HG02973 (cell line): ENCODE results near the gene CKS1B.

Source experiments
- ATAC-seq: cut with Tn5 transposase; IDR thresholded peaks from one replicate; pipeline ENCODE4 v1.9.1; 2021; ENCODE audit warnings: moderate library complexity; ENCODE audit not compliant: unreplicated experiment

The CKS1B gene

DNA sequence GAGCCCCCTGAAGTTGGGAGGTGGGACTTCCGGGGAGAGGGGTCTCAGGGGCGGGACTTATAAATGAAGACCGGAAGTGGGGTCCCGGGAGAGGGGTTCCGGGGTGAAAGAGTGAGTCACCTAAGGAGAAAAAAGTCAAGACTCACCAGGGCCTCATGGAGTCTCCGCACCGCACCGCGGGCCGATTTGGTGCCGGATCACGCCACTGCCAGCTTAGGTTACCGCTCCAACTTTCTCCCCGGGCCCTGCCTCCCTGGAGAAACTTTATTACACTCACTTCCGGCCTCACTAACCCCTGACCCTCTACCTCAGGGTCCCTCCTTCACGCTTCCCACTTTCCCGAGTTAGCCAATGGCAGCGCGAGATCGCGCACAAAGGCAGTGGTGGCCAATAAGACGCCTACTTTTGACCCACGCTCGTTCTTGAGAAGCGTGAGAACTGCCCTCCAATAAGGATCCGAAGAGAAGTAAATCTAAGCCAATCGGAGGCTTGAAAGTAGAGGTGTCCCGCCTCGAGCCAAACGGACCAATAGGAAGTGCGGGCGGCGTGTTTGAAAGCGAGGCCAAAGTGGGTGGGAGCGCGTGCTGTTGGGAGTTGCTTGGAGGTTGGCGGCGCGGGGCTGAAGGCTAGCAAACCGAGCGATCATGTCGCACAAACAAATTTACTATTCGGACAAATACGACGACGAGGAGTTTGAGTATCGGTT lies at the start of gene CKS1B:
CKS1B (plus strand) TSS at position 580 of the 706 bp plus-strand sequence; CDS start at position 645, 65 bp downstream.
- peak; percentile 68 for ATAC-seq

DNA sequence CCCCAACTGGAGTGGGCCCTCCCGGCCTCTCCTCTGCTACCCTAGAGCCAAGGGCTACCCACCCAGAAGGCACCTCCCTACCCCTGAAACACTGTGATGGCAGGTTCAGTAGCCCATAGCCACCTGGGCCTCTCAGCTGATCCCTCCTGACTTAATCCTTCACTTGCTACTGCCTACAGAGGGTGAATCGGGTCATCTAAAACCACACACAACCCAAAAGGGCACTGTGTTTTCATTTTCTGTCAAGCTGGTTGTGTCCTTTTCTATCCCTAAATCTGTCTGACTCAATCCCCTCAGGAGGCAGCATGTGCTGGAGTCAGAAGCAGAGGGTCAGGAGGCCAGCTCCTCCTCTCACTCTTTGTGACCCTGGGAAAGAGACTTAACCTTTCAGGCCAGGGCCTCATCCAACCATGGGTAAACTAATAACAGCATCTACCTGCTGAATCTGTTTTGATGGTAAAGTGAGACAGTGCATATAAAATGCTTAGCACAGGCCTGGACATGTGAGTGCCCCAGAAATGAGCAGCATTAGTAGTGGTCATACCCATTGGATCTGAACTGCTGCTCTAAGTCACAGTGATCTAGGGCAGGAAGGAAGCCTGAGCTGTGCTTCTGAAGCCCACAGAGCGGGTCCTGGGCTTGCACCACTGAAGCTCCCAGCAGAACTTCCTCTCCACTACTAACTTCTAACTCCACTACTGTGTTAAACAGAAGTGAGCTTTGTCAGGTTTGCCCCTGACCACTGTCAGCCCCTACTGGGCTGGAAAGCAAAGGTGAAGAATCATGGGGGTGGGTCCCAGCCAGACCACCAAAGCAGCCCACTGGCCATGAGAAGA lies 48.9 kb upstream of the CKS1B start:
- ATAC-seq = no peak

DNA sequence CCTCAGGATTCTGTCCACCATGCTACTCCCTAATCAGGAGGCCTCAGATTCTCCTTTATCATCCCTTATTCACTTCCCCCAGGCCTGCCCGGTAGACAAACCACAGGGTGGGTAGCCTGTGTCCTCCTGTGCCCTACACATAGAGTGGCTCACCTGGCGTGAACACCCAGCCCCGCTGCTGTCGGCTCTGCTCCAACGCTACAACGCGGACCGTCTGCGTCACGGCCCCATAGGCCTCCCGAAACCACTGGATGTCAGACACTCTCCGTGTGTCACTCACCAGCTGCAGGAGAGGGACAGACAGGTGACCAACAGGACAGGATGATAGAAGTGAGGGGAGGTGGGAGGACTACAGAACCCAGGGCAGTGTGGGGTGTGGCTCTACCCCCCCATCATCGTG lies 48.3 kb upstream of the CKS1B start:
- no peak for ATAC-seq

DNA sequence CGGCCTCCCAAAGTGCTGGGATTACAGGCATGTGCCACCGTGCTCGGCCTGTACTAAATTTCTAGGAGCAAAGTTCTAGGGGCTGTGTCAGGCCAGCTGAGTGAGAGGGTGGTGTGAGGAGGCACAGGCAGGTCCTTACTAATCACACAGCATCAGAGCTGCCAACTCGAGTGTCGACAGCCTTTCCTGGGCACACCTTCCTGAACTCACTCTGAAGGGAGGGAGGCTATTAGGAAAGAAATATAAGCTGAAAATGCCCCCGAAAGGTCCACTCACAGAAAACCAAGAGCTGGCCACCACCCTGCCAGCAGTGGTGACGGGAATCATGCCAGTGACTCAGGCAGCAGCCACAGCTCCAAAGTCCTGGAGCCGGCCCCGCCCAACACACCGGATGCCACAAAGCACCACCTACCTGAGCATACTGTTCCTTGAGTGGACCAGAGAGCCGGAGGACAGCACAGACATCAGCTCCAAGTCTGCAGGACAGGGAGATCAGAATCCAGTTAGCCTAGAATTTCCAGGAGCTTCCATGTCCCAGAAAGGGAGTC lies 42.5 kb upstream of the CKS1B start:
- no peak for ATAC-seq

DNA sequence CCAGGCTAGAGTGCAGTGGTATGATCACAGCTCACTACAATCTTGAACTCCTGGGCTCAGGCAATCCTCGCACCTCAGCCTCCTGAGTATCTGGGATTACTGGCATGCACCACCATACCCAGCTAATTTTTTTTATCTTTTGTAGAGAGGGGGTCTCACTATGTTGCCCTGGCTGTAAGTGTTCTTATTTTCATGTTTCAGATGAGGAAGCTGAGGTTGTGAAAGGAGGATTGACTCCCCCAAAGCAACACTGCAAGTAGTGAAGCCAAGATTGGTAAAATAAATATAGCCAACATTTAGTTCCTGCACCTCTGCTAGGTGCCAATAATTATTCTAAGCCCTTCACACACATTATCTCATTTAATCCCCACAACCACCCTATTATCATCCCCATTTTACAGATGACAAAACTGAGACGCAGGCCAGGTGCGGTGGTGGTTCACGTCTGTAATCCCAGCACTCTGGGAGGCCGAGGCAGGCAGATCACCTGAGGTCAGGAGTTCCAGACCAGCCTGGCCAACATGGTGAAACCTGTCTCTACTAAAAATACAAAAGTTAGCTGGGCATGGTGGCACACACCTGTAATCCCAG lies 40.0 kb upstream of the CKS1B start:
- no peak for ATAC-seq

DNA sequence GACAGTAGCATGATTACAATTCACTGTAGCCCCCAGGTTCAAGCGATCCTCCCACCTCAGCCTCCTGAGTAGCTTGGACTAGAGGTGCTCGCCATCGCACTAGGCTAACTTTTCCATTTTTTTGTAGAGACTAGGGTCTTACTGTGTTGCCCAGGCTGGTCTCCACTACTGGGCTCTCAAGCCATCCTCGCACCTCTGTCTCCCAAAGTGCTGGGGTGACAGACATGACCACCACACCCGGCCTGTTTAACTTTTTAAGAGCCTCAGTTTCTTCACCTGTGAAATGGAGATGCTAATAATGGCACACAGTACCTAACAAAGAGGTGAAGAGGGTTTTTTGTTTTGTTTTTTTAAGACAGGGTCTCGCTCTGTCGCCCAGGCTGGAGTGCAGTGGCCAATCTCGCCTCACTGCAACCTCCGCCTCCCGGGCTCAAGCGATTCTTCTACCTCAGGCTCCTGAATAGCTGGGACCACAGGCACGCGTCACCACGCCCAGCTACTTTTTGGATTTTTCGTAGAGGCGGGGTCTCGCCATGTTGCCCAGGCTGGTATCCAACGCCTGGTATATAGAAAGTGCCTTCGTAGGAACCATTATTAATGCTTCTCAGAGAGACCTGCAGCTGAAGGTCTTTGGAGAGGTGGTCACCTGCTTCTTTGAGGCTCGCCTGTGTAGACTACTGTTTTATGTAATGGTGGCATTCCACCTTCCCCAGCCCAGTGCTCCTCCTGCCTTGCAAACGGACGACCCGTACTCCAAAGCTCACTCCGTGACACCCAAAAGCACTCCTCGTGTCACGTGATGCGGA lies 38.5 kb upstream of the CKS1B start:
- ATAC-seq = no peak

DNA sequence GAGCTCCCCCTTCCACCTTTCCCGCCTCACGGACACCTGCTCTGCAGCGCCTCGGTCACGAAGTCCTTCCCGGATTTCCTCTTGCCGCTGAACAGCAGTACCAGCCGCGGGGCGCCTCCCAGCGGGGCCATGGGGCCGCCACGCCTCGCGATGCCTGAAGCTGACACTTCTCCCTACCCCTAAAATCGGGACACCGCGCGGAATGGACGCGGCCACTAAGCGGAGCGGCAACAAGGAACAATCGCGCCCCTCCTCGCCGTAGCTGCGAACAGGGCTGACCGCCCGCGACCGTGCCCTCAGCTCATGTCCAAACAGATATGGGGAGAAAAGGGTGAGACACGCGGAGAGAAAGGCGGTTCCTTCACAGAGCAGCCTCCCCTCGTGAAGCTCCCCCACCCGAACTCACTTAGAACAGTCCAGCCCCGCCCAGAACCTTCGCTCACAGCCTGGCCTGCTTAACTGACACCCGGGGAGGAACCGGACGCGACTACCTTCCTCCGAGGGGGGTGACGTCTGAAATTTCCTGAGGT lies 37.9 kb upstream of the CKS1B start, which contains the start of gene PMVK:
PMVK (minus strand) TSS at position 165 of the 530 bp plus-strand sequence; CDS start at position 131, 34 bp downstream.
- ATAC-seq = peak; percentile 56

DNA sequence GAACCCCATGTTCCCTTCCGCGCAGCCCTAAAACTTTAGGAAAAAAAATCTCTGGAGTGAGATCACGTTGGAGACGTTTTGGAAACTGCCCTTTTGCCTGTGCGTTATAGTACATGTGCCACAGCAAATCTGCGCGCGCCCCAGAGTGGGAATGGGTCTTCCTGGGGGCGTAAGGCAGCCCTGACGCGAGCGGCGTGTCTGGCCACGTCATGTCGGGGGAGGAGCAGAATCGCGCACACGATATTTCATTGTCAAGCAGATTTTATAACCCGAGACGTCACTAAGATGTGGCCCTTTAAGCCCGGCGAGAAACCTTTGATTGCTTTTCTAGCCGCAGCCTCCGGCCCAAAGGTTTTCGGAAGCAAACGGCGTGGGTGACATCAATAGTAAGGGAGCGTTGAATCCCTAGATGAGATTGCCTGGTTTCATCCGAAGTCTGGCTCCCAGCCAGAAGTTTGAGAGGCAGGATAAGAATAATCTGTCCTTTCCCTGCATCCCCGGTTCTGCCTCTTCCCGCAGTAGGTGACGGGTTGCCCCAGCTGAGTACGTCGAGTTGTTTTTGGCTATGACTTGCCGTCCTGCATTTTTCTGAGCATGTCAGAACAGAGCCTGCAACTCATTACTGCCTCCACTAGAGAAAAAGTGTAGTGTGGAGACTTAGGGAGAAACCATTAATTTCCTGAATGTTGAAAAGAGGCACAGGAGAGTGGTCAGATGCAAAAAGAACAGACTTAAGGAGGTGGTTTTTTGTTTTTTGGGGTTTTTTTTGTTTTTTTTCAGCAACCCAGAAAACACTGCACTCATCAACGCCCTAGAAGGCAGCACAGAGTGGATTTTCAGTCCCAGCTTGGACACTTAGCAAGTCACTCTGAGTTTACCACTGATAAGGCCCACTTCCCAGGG lies 37.1 kb upstream of the CKS1B start:
- peak; percentile 58 for ATAC-seq

DNA sequence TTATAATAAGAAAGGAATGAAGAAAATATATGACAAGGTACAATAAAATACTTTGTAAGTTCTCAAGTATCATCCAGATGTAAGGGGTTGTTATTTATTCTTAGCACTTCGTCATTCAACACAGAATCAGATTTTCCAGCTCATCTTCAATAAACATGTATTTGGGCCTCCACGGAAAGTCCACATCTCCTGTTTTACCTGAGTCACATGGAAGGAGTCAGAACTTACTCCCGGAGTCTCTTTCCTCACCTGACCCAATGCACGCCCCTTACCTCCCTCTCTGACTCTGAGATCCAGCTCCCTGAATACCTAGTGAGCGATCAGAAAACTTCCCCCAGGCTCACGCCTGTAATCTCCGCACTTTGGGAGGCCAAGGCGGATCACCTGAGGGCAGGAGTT lies 36.5 kb upstream of the CKS1B start:
- no peak for ATAC-seq

DNA sequence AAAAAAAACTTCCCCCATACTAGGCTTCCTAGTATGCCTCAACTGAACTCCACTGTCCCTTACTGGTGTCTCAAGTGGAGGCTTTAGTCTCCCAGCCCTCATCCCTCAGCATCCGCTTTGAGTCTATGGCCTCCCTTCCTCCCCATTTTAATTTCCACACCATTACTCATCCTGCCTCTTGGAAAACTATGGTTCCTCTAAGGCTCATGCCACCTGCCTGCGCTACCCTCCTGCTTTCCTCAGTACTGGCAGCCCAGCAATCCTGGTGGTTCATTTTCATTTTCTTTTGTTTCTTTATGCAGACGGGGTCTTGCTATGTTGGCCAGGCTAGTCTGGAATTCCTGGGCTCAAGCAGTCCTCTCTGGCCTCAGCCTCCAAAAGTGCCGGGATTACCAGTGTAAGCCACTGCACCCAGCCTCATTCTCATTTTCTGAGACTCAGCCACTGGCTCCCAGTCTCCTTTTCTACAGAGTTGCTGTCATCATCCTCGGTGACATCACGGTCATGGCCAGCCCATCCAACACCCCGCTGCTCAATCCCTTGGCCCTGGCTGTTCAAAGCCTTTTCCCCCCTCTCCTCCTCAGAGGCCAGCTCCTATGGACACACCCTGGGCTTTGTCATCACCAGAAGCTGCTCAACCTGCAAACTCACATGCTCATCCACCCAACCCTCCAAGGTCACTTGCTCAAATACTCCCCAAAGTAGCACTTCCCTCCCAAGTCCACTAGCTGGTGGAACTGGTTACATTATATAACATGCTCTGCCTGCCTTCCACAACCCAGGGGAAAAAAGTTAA lies 35.7 kb upstream of the CKS1B start:
- ATAC-seq = no peak

DNA sequence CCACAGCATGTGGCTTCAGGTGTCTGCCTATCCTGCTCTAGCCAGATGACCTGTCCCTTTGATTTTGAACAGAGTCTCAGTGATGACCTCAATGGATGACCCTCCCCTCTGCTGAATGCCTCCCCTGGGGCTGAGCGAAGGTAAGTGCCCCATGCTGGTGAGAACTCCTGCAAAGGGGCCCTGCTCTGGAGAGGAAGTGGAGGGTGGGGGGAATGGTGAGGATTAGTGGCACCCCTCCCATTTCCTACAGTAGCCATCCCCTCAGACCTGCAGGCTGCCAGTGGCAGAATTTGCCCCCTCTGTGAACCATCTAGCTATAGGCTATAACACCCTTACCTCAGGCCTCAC lies 34.3 kb upstream of the CKS1B start:
- no peak for ATAC-seq

DNA sequence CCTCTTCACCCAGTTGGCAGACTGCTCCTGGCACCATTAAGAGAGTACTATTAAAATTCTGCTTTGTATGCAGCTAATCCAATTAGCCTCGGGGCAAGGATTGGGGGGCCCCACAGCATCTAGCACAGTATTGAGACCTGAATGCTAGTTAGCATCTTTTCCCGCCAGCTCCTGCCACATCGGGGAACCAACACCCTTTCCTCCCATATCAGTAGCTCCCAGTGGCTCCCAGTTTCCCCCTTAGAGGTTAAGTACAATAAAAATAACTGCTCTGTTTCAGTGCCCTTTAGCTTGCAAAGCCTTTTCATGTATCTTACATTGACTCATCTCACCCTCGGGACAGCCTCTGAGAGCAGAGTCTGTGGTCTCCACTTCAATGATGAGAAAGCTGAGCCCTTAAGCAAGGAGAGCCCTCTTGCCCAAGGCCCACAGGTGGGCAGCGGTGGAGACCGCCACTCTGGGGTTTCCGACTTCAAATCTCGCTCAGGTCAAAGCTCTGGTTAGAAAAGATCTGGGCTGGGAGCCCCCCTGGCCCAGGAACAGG lies 33.8 kb upstream of the CKS1B start:
- no peak for ATAC-seq

DNA sequence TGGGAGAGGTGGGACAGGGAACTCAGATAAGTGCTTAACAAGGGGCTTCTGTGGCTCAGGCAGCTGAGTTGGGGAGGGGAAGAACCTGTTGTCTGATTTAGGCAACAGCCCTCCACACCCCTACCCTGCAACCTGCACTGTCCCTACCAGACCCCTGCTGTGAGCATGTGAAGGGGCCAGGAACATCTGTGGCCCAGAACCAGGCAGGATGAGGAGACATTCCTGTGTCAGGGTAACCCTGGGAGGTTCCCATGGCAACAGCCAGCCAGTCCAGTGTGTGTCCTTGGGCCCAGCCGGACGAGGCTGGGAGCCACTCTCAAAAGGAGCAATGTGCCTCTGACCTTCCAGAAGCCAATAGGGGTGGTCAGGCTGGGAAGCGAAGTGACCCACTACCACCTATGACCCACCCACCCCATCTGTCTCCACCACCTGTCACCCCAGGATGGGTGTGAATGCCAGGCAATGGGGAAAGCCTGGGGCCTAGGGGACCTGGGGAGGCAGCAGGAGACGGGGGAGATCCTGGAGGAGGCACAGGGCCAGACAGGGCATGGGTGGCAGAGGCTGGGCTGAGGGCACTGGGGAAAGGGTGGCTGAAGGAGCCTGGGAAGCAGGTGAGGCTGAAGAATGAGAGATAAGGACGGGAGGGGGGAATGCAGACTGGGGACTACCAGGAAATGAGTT lies 33.0 kb upstream of the CKS1B start:
- no peak for ATAC-seq

DNA sequence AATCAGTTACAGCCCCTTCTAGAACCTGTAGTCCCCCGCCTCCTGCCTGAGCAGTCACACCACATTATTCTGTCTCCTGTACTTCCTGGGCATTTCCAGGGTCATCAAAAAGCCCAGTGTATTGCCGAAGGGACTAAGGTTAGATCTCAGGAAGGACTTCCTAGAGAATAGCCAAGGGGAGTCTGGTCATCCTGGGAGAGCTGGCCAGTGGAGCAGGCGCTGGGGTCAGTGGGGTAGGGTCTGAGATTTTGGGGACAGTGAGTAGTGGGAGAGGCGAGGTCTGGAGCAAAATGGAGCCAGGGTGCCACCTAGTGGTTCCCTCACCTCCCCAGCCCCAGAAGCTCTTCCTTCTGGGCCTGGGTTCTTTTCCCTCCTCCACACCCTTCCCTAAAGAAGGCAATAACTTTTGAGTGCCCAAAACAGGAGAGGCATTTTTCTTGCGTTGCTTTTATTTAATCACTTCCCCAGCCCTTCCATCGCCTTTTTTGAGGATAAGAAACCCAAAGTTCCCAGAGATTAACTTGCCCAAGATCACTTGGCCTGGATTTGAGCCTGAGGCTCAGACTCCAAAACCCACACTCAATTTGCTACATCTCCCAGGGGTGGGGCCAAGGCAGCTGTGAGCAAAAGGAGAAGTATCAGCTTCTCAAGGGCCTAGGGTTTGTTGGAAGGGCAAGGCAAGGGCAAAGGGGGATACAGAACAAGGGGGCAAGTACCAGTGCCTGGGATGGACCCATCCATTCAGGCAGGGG lies 30.7 kb upstream of the CKS1B start:
- ATAC-seq = no peak

DNA sequence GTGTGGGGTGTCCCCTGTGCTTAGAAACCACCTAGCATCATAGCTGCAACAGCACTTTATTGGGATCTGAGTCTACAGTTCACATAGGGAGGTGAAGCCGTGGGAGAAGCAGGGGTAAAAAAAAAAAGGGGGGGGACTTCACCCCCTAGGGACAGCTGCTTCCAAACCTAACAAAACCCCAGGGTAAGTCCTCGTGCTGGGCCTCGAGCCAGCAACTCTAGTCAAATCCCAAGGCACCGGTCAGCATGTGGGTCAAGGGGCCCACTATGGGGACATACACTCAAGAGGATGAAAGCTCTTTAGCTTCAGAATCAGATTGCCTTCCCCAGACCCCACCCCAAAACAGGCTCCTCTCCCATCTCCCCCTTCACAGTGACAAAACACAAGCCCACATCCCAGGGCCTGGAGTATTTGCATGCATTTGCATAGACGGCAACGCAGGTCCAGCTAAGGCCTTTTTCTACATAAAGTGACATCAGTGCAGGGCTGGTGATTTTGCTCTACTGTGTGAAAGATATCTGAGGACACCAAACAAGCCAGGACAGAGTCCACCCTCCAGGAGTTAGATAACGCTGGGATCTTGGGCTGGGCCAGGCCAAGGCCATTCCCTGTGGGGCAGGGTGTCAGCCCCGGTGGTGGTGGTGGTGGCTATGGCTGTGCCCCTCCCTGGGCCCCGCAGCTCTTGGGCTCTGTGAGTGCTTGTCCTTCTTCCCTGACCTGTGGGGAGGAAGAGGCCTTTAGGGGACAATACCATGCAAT lies 29.9 kb upstream of the CKS1B start:
- no peak for ATAC-seq

DNA sequence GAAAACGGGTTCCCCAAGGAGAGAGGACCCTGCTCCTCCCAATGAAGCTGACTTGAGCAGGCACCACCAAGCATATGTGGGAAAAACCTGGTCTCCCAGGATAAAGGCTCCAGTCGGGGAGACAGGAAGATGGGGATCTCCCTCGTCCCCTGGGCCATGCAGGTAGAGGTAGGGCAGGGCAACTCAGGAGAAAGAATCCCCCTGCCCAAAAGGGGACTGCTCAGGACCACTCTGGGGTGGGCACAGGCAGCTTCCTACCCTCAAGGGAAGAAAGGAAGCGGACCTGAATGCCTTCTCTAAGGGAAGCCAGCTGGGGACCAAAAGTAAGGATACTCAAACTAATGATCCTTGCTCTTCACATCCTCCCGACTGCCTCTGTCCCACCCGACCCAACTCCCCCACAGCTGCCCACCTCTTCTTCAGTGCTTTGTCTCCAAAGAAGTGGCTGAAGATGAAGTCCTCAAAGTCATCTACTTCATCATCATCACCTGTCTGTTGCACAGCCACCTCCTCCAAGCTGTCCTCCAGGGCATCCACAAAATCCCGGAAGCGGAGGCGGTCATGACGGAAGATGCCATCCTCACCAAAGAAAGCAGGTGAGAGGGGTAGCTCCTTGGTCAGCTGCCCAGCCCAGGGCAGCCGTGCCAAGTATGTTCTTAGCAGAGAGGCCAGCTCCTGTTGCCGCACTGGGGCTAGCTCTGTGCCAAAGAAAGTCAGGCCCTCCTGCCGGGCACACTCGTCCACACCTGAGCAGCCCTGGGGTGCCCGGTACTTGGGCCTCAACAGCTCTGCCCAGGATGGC lies 29.1 kb upstream of the CKS1B start:
- no peak for ATAC-seq
